Lower leg skin (tissue), 4 donors: ENCODE measurements around the gene TEPSIN. TPM values are rescaled to one million over a fixed set of nuclear protein-coding genes. Genes with fewer than 3 reads are reported as not detected.

Experiments used
- DNase-seq, 2 donors: peaks; one replicate each; pipeline ENCODE4 v3.0.0-alpha.2; 2019; ENCODE audit warnings: low spot score in 2 of 2
- H3K4me3 ChIP-seq: fragments of 200-600 bp; sonication (generic); 2 replicates; pipeline ENCODE4 v1.5.1; 2017; ENCODE audit warnings: mild to moderate bottlenecking, low read depth; ENCODE audit not compliant: poor library complexity, severe bottlenecking
- POLR2A ChIP-seq, 2 donors: fragments of 450-650 bp; IDR thresholded peaks; one replicate each; pipeline ENCODE4 v1.6.1; 2016 to 2017; ENCODE audit warnings: antibody characterized with exemption in 2 of 2, mild to moderate bottlenecking in 1 of 2, moderate library complexity in 1 of 2
- WGBS, 2 donors: methylation state at CpG; one replicate each; pipeline ENCODE4 v1.1.5; 2018; 5-methylcytosine and 5-hydroxymethylcytosine counted together
- intact Hi-C: fragments of 100-400 bp; cut with DNase I; formaldehyde crosslinking; loops from one replicate; pipeline ENCODE4 v1.15.0; 2023; ENCODE audit warnings: low total_unique reads
- total RNA-seq, 4 donors: library from RNA; depleted of rRNA; stranded (reverse); fragments of >200 nt; gene quantifications; one replicate each; pipeline ENCODE4 v1.1.0, GENCODE V29; 2016
- TF ChIP-seq, protein P1 (sequence below), 3 donors: fragments of 450-650 bp; IDR thresholded peaks; one replicate each; pipeline ENCODE4 v1.5.1; 2016; ENCODE audit warnings: antibody characterized with exemption in 3 of 3, mild to moderate bottlenecking in 3 of 3, moderate library complexity in 2 of 3

The TEPSIN gene
- total RNA-seq, 4 donors from 2014 or later: 40.7 to 104 (median 62.6) TPM

DNA sequence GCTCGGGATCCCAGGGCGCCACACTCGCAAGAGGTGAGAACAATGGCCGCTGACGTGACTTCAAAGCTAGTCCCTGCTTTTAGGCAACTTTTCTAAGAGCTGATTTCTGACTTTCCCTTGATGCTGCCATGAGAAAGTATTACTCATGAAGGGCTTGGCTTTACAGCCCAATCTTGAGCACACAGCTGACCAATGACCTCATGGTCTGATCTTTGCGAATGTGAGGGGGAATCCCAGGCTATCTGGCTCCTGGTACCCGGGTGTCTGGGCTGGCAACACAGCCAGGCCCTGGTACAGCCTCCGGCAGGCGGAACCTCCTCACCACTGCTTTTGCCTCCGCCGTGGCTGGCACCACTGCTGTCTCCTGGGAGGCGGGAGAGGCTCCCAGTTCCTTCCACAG, 17.8 kb upstream of the TEPSIN start:
- no peak overlapping the region for H3K4me3 ChIP-seq
- DNase-seq: no peak
- no peak for TF ChIP-seq POLR2A (IDR thresholded peaks at IDR 0.05)
- TF ChIP-seq, protein P1, sequence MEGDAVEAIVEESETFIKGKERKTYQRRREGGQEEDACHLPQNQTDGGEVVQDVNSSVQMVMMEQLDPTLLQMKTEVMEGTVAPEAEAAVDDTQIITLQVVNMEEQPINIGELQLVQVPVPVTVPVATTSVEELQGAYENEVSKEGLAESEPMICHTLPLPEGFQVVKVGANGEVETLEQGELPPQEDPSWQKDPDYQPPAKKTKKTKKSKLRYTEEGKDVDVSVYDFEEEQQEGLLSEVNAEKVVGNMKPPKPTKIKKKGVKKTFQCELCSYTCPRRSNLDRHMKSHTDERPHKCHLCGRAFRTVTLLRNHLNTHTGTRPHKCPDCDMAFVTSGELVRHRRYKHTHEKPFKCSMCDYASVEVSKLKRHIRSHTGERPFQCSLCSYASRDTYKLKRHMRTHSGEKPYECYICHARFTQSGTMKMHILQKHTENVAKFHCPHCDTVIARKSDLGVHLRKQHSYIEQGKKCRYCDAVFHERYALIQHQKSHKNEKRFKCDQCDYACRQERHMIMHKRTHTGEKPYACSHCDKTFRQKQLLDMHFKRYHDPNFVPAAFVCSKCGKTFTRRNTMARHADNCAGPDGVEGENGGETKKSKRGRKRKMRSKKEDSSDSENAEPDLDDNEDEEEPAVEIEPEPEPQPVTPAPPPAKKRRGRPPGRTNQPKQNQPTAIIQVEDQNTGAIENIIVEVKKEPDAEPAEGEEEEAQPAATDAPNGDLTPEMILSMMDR (IDR thresholded peaks at IDR 0.05): no peak
- 82 to 85% methylated on average over 12 of the region's 12 CpGs for WGBS, 2 donors
- intact Hi-C loops: loop anchor here (10.0 kb wide), 1 partner anchor 348 kb away; no protein-coding TSS in a partner anchor

DNA sequence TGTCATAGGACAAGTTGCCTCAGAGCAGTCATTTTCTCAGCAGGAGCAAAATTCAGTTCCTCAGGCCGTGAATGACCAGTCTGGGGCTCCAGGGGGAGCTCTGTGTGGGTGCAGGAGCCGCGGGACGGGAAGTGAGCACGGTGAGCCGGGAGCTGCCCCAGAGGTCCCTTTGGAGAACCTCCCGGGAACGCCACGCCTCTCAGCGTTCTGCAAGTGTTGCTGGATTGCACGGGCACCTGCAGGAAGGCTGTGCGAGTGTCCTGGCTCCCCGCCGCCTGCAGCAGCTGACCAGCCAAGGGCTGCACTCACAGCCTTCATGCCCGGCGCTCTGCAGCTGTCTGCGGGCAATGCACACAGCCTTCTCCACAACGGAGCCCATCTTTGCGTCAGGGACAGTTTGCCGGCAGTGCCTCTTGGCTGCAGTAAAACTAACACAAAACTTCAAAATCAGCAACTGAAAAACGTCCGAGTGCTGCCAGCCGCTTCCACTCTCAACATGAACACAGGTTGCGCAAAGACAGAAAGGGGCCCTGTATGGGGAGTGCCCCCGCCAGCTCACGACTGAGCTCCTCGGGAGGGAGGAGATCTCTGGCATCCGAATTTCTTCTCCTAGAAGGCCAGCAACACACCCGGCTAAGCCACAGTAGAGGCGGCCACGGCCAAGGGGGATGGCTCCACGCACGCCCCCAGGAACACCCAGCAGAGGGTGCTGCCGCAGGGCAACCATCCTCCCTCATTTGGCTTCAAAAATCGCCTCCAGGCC, 16.3 kb upstream of the TEPSIN start:
- intact Hi-C loops: loop anchor here (10.0 kb wide), 1 partner anchor 350 kb away; no protein-coding TSS in a partner anchor
- DNase-seq: peak; percentile 68 to 94
- WGBS, 2 donors: 11 to 18% methylated on average over 29 to 30 of the region's 35 CpGs
- no peak overlapping the region for H3K4me3 ChIP-seq
- no peak for TF ChIP-seq POLR2A (IDR thresholded peaks at IDR 0.05)
- TF ChIP-seq, protein P1 (IDR thresholded peaks at IDR 0.05): no peak

DNA sequence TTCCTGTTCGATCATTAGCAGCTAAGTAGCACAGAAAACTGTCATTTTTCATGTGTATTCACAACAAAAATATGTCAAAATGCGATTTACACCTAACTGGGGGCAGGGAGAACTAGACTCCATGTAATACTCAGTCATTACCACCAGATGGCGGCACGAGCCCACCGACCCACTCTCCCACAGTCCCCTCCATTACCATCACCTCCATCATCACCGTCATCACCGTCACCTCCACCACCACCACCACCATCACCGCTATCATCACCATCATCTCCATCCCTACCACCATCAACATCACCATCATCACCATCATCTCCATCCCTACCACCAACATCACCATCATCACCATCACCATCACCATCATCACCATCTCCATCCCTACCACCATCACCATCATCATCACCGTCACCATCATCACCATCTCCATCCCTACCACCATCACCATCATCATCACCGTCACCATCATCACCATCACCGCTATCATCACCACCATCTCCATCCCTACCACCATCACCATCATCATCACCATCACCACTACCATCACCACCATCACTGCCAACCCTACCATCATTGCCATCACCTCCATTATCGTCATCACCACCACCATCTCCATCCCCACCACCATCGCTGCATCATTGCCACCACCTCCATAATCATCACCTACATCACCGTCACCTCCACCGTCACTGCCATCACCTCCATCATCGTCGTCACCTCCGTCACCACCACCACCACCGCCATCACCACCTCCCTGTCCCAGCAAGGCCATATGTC, 14.7 kb upstream of the TEPSIN start:
- TF ChIP-seq, protein P1 (IDR thresholded peaks at IDR 0.05): peak in 1 of 3 donors; percentile 95
- no peak for TF ChIP-seq POLR2A (IDR thresholded peaks at IDR 0.05)
- intact Hi-C loops: loop anchor here (2.0 to 10.0 kb wide), 2 partner anchors 231 to 351 kb away; no protein-coding TSS in a partner anchor
- no peak for DNase-seq
- H3K4me3 ChIP-seq: no peak overlapping the region
- 59 to 62% methylated on average over 19 of the region's 19 CpGs for WGBS, 2 donors

- DNase-seq: no peak
- intact Hi-C loops: loop anchor here (2.0 to 10.0 kb wide), 2 partner anchors 232 to 352 kb away; no protein-coding TSS in a partner anchor
- WGBS, 2 donors: 60 to 69% methylated on average over 15 of the region's 15 CpGs
These were observed 14.1 kb upstream of the TEPSIN start for GRCh38 chr17:81252987-81253329.

GRCh38 chr17:81252326-81252986, 13.6 kb upstream of the TEPSIN start:
- H3K4me3 ChIP-seq: no peak overlapping the region
- DNase-seq: no peak
- intact Hi-C loops: loop anchor here (2.0 to 10.0 kb wide), 2 partner anchors 232 to 352 kb away; no protein-coding TSS in a partner anchor
- 72 to 80% methylated on average over 15 of the region's 15 CpGs for WGBS, 2 donors
- TF ChIP-seq, protein P1 (IDR thresholded peaks at IDR 0.05): no peak
- TF ChIP-seq POLR2A (IDR thresholded peaks at IDR 0.05): no peak

More at GRCh38 chr17:81252987-81253329, 14.1 kb upstream of the TEPSIN start:
- no peak overlapping the region for H3K4me3 ChIP-seq
- TF ChIP-seq, protein P1 (IDR thresholded peaks at IDR 0.05): no peak
- TF ChIP-seq POLR2A (IDR thresholded peaks at IDR 0.05): no peak
